Stimulated activated naive CD4-positive, alpha-beta T cell (primary cell): ENCODE measurements around the gene DNAH11.
"Not testable (repeated sequence)": the region's sequence is repeated elsewhere in the genome, so short reads cannot be mapped to it uniquely, and the experiment has no call there.

ENCODE experiments used
- DNase-seq, 6 experiments: peaks; one replicate each; lab custom pipeline; 2025; lab: John Stamatoyannopoulos, UW

DNAH11 gene

DNA sequence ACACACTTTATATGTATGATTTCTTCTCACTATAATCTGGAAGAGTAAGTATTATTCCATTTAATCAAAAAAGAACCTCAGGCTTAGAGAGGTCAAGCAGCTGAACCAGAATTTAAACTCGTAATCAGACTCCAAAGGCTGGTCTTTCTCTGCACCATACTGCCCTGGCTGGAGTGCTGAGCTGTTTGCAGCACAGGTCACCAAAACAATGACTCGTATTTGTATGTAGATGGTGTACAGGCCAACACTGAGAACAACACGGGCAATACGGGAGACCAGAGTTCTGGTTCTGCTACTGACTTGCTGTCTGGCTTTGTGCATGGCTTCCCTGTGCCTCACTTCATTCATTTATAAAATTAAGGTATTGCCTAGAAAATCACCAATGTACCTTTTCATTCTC, 344.9 kb downstream of the DNAH11 start:
- DNase-seq: no peak

GRCh38 chr7:21891291-21891690, 348.5 kb downstream of the DNAH11 start:
- DNase-seq: no peak

GRCh38 chr7:21893401-21893800, 350.6 kb downstream of the DNAH11 start:
- DNase-seq: no peak

DNA sequence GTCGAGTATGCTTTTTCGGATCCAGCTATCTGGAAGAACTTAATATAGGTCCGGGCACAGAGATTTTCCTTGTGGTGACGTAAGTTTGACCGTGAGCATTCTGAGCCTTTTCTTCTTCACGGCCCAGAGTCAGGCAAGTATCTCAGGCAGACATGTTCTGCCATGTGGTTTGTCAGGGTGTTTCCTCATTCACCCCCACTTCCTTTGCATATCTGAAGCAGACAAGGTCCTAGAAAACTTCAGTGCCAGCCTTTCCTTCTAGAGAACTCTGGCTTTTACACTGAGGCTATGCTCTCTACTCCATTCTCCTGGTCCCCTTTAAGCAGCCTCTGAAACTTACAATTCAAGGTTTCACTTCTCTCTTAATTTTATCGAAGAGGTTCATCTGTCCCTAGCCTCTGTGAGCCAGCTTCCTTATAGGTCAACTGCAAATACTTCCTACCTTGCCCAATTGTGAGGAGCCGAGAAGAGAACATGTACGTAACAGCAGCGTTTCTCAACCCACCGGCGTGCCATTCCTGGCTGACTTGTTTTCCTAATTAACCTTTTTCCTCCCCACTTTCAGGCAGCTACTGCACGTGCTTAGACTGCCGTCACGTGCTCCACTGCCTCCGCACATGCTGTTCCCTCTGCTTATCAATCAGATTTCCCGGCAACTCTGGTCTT, 355.6 kb downstream of the DNAH11 start:
- peak in 3 of 6 experiments; percentile 16 to 54 (median 33) for DNase-seq

GRCh38 chr7:21902240-21902639, 359.4 kb downstream of the DNAH11 start:
- no peak for DNase-seq

DNA sequence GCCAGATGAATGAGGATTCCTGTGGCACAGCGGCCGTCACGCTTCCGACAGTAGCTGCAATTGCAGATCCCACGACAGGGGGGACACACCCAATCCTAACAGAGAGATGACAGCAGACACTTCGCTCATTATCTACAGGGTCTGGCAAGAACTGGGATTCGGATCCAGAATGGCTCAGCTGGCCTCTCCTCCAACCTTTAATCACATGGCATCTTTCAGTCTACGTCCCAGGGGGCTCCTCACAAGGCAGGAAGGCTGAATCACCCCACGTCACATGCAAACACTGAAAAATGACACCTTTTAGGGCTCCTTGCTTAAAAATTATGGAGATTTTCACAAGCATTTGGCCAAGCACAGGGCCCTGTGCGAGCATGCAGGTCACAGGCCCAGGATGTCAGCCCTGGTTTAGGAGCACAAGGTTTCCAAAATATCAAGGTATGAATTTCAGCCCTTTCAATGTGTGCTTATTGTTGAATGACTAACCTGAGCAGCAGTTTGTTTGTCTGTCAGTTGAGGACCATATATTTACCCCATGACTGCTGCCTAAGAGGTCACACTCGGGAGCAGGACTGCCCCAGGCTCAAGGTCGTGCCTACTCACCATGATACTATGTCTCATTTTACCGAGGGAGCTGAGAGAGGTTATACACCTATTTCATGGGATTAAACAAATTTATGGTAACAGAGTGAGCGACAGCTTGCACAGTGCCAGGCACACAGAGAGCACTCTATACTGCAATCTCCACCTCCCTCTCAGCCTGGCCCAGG, 360.4 kb downstream of the DNAH11 start:
- no peak for DNase-seq

DNA sequence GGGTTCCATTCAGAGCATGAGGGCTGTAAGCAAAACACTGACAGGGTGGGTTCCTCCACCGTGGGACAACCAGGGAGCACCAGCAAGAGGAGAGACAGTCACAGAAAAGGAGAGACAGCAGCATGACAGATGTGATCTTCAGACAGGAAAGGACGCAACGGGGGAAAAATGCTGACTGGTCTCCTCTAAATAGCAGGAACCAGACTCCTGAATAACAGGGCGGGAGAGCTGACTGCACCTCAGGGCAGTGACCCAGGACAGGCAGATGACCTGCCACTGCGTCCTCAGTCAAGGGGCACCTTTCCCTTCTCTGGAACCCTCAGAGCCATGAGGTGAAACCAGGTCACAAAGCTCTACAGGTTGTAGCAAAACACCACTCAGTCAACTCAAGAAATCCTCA, 365.9 kb downstream of the DNAH11 start:
- DNase-seq: no peak

DNA sequence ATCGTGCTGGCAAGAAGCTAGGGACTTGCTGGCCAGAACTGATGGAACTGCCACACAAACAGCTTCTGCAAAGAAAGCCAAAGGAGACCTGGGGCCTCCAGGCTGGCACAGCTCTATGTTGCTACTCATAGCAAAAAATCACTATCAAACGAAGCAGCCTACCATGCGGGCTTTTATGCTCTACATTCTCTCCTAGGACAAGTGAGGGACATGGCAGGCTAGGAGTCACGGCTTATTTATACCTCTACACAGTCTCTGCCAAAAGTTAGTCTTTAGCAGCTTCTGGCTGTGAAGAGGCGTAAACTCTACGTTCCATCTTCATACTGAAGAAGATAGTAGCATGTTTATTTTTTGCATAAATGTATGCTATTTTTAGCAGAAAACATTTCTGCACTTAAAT, 367.4 kb downstream of the DNAH11 start:
- DNase-seq: no peak

- no peak for DNase-seq
These were observed 368.6 kb downstream of the DNAH11 start for GRCh38 chr7:21911341-21911875.

DNA sequence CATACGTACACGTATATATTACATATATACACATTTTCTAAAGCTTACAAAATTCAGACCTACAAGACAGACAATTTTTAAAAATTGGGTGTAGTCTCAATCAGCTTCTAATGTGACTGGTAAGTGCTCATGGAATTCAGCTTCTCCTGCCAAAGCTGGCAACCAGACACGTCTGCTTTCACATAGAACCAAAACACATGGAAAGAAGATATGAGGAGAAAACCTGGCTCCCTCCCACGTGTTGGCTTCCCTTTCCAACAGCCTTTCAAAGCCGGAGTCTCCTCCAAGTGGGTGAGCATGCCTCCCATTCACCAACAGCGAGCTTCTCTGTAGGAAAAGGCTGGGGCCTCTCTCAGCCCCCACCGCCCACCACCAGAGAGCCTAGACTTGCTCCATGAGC, 369.5 kb downstream of the DNAH11 start:
- DNase-seq: no peak

DNA sequence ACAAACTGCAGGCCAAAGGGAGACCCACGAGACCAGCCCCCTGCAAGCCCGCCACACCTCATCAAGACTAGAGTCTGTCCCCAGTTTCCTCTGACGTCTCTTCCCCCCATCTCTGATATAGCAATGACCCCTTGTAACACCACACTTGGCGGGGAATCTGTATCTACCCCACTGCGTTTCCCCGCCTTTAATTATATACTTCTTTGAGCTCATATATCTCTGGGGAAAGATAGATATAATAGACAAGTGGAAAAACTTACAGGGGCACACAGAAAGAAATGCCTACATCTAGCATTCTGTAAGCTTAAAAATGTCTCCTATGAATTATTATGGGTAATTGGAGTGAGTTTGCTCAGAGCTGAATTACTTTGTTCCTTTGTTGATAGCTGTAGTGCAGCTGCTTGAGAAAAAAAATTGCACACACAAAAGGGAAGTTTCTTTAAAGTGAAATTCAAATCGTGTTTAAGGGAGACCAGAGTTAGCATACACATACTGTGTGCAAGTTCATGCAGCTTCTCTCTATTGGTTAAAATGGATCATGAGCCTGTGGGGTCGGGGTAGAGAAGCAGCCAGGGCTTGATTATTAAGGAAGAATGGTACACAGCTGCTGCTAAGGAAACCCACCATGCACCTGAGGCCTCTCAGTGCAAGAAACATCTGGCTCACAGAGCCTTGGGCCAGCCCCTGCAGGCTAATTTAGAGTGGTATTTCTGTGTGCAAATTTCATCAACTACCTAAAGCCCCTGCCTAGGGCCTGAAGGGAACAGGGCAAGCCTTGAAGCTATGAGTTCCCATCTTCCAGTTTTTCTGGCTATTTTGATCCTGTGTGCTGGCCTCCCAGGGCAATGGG, 370.3 kb downstream of the DNAH11 start:
- no peak for DNase-seq

GRCh38 chr7:21914671-21915070, 371.8 kb downstream of the DNAH11 start:
- DNase-seq: no peak

GRCh38 chr7:21915140-21915539, 372.3 kb downstream of the DNAH11 start:
- no peak for DNase-seq

DNA sequence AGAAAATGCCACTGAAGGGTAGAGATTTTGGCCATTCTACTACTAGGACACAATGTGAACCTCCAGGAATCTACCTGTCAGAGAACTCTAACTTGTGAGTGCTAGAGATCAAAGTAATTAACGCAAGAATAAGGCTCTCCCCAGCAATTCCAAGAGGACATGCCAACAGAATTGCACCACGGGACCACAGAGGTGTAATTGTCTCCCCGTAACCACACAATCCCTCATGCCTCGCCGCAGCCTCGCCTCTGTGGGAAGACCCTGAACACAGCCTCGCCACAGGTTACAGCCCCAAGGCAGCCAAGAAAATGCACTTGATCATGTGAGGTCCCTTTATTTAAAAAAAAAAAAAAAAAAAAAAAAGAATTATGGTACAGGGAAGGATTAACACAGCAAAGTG, 373.3 kb downstream of the DNAH11 start:
- no peak for DNase-seq

DNA sequence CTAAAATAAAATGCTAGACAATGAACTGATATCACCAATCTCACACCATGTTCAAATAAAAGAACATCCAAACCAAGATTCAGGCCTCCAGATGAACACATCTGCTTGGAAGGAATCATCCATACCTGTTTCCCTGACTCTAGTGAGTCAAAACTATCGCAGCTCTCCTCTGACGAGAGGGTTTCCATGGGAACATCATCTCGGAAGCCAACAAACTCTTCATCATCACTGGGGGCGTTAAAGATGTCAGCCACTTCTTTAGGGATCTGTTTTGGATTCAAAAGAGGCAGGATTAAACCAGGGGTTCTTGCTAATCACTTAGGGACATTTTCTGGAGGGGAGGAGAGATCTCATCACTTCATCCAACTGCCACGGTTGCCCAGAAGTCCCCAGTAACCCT, 373.8 kb downstream of the DNAH11 start:
- DNase-seq: no peak

GRCh38 chr7:21918216-21918615, 375.4 kb downstream of the DNAH11 start:
- DNase-seq: no peak

DNA sequence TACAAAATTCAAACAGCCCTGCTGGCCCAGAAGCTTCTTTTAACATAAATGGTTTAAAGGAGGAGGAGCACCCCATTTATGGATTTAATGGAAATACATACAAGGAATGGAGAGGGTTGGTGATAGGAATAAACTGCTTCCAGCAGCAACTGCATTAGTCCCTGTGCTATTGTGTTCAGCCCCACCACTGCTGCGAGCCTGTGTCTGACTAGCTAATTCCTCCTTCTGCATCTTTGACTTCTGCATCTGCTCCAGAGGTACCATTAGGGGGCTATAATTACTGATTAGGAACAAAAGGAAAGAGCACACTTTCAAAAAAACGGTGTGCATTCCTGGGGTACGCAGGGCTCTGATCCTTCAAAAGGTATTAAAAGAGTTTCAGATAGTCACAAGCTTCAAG, 378.1 kb downstream of the DNAH11 start:
- DNase-seq: no peak

DNA sequence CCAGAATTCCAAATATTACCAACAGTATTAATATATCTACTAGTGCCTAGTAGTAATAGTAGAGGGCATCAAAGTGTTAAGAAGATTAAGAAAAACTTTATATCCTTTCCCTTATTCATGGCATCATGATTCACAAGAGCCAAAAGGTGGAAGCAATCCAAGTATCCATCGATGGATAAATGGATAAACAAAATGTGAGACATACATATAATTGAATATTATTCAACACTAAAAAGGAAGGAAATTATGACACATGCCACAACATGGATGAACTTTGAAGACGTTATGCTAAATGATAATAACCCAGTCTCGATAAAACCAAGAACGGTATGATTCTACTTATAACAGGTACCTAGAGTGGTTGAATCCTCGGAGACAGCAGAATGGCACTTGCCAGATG, 379.8 kb downstream of the DNAH11 start:
- no peak for DNase-seq

GRCh38 chr7:21923658-21924057, 380.8 kb downstream of the DNAH11 start:
- no peak for DNase-seq

DNA sequence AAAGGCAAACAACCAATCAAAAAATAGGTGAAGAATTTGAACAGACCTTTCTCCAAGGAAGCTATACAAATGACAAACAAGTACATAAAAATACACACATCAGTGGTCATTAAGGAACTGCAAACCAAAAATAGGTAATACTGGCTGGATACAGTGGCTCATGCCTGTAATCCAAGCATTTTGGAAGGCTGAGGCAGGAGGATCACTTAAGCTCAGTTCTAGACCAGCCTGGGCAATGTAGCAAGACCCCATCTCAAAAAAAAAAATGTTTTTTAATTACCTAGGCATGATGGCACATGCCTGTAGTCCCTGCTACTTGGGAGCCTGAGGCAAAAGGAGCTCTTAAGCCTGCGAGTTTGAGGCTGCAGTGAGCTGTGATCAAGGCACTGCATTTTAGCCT, 383.6 kb downstream of the DNAH11 start:
- DNase-seq: no peak

GRCh38 chr7:21927693-21928092, 384.9 kb downstream of the DNAH11 start:
- no peak for DNase-seq

DNA sequence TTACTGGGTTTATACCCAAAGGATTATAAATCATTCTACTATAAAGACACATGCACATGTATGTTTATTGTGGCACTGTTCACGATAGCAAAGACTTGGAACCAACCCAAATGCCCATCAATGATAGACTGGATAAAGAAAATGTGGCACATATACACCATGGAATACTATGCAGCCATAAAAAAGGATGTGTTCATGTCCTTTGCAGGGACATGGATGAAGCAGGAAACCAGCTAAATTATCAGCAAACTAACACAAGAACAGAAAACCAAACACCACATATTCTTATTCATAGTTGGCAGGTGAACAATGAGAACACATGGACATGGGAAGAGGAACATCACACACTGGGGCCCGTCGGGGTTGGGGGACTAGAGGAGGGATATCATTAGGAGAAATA, 390.5 kb downstream of the DNAH11 start:
- not testable (repeated sequence) for DNase-seq

DNA sequence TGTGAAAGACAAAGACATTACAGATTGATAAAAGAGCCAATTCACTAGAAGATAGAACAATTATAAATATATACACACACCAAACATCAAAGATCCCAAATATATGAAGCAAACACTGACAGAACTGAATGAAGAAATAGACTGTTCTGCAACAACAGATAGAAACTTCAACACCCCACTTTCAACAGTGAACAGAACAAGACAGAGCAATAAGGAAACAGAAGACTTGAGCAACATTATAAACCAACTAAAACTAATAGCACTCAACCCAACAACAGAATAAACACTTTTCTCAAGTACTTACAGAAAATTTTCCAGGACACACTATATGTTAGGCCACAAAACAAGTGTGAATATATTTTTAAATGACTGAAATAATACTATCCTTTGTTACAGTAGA, 392.0 kb downstream of the DNAH11 start:
- no peak for DNase-seq
